Putamen (tissue), 1 donor: ENCODE results near the gene TMEM181.
"Not testable (repeated sequence)": the region's sequence is repeated elsewhere in the genome, so short reads cannot be mapped to it uniquely, and the experiment has no call there.

ENCODE experiments used
- DNase-seq: peaks from one replicate; pipeline ENCODE4 v3.0.0-alpha.2; 2016; ENCODE audit warnings: low spot score

Gene TMEM181

GRCh38 chr6:158596861-158597260 is 37.0 kb downstream of the TMEM181 start:
- DNase-seq, result no peak

- DNase-seq, result no peak
Measured at GRCh38 chr6:158597565-158597964, 37.7 kb downstream of the TMEM181 start.

- no peak for DNase-seq
Measured at GRCh38 chr6:158599635-158600034, 39.7 kb downstream of the TMEM181 start.

GRCh38 chr6:158603261-158604047 is 43.6 kb downstream of the TMEM181 start:
- no peak for DNase-seq

GRCh38 chr6:158604048-158604406 is 44.1 kb downstream of the TMEM181 start:
- DNase-seq, result no peak

- DNase-seq, result peak; percentile 76
Measured at GRCh38 chr6:158605266-158605878, 45.5 kb downstream of the TMEM181 start.

GRCh38 chr6:158606011-158606410 is 46.1 kb downstream of the TMEM181 start:
- DNase-seq, result not testable (repeated sequence)

- no peak for DNase-seq
Measured at GRCh38 chr6:158606935-158607334, 47.0 kb downstream of the TMEM181 start.

- no peak for DNase-seq
Measured at GRCh38 chr6:158607411-158608170, 47.7 kb downstream of the TMEM181 start.

- no peak for DNase-seq
Measured at GRCh38 chr6:158608221-158608620, 48.3 kb downstream of the TMEM181 start.

- DNase-seq, result no peak
Measured at GRCh38 chr6:158609455-158610155, 49.7 kb downstream of the TMEM181 start.

GRCh38 chr6:158610319-158610968 is 50.6 kb downstream of the TMEM181 start:
- DNase-seq, result no peak

- DNase-seq, result no peak
Measured at GRCh38 chr6:158611039-158611438, 51.1 kb downstream of the TMEM181 start.

GRCh38 chr6:158611541-158612370 is 51.9 kb downstream of the TMEM181 start:
- DNase-seq, result no peak

GRCh38 chr6:158614606-158615005 is 54.7 kb downstream of the TMEM181 start:
- DNase-seq, result not testable (repeated sequence)

- not testable (repeated sequence) for DNase-seq
Measured at GRCh38 chr6:158618289-158618688, 58.4 kb downstream of the TMEM181 start.

GRCh38 chr6:158619922-158620801 is 60.3 kb downstream of the TMEM181 start:
- DNase-seq, result no peak

- no peak for DNase-seq
Measured at GRCh38 chr6:158620963-158621693, 61.2 kb downstream of the TMEM181 start.
